ENCODE results near the gene METTL27. TPM values are rescaled to one million over a fixed set of nuclear protein-coding genes. Genes with fewer than 3 reads are reported as not detected.

Gene METTL27
- total and polyA plus RNA-seq, 2 of the 8 experiments (the other 6 are each of a cell fraction or from before 2014, with no cell fraction given), result 6.2 to 12.0 TPM

DNA sequence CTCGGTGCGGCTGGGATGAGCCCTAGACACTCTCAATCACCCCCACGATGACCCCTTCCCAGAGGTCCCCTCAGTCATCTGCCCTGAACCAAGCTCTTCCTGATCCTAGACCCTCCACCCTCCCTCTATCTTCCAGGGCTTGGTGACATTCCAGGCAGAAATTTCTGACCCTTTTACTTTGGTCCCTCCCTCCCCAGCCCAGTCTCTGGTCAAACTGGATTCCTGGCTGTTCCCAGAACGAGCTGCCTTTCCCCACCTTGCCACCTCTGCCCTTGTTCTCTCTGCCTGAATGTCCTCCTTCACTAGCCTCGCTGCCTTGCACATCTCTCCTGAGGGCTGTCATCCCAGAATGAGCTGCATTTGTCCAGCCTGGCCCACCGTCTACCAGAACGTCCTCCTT lies 12.8 kb downstream of the METTL27 start:
- H2BK20ac ChIP-seq (ENCODE audit: low read length), result peak overlapping the region; percentile 99
- peaks cover 5% of the 10 kb centered on the region; the same call in 1 of the 2 replicates for H3K79me1 ChIP-seq (ENCODE audit: low read depth, low read length)
- no peak overlapping the region for H3K56ac ChIP-seq (replicated peaks; ENCODE audit: insufficient read length, low read depth, low read length)
- peaks cover 22 to 56% (median 43%) of the 10 kb centered on the region in 4 experiments for H3K4me1 ChIP-seq (replicated peaks in 1 of 4; ENCODE audit: control insufficient read depth in 3 of 4, insufficient read depth in 4 of 4, low read length in 3 of 4)
- no peaks in the 10 kb centered on the region; a peak in 1 of 4 replicates for H3K79me2 ChIP-seq (ENCODE audit: control insufficient read depth in 1 of 2, insufficient read depth in 2 of 2, low read length in 2 of 2)
- WGBS, 2 experiments (ENCODE audit: extremely low coverage in 1 of 2, insufficient coverage in 1 of 2, insufficient read length in 1 of 2, insufficient replicate concordance in 2 of 2, low coverage in 1 of 2, low lambda C conversion rate in 2 of 2, missing lambda C conversion rate in 1 of 2), result 67% methylated on average over 7 of the region's 7 CpGs; no CpG with 5 or more reads in 1 of the 2 experiments
- peak overlapping the region; percentile 97 for H2BK12ac ChIP-seq (ENCODE audit: low read depth, low read length)
- H2BK120ac ChIP-seq (replicated peaks; ENCODE audit: low read depth, low read length), result peak overlapping the region; percentile 80
- peaks cover 17% of the 10 kb centered on the region; the same call in 1 of the 2 replicates for H3K23me2 ChIP-seq (ENCODE audit: low read depth, low read length)
- peak overlapping the region; percentile 84 for H2AK5ac ChIP-seq (ENCODE audit: low read depth, low read length)
- peak overlapping the region; percentile 81; the same call in 1 of the 2 replicates for H3K18ac ChIP-seq (ENCODE audit: extremely low read depth, low read length)
- H3K9ac ChIP-seq (replicated peaks in 1 of 4; ENCODE audit: extremely low read depth in 1 of 4, low read depth in 3 of 4, low read length in 3 of 4), result no peak overlapping the region
- FAIRE-seq (no peak), DNase-seq (ENCODE audit: low read depth in 1 of 2, low spot score in 2 of 2) (no peak)
- no peak overlapping the region for H4K5ac ChIP-seq (ENCODE audit: insufficient read length, low read depth, low read length)
- H2AFZ ChIP-seq (ENCODE audit: low read length), result no peak overlapping the region
- H3K36me3 ChIP-seq (ENCODE audit: control insufficient read depth in 2 of 4, insufficient read depth in 4 of 4, low read length in 3 of 4), result no peaks in the 10 kb centered on the region; a peak in 1 of 8 replicates
- H3K4me2 ChIP-seq (ENCODE audit: insufficient read depth in 1 of 2, low read depth in 2 of 2, low read length in 2 of 2), result peak overlapping the region; percentile 28 to 63; a peak in 2 of 4 replicates
- H4K20me1 ChIP-seq (replicated peaks in 1 of 2; ENCODE audit: control insufficient read depth in 1 of 2, insufficient read depth in 2 of 2, low read length in 2 of 2), result no peaks in the 10 kb centered on the region
- H3K23ac ChIP-seq (ENCODE audit: insufficient read length), result no peak overlapping the region
- H3K27me3 ChIP-seq (replicated peaks in 1 of 4; ENCODE audit: control insufficient read depth in 3 of 4, extremely low read depth in 1 of 4, insufficient read depth in 3 of 4, low read length in 3 of 4), result peaks cover 0 to 4% (median 0%) of the 10 kb centered on the region in 4 experiments; a peak in 2 of 7 replicates
- peak overlapping the region; percentile 79 for H2BK5ac ChIP-seq (ENCODE audit: low read depth, low read length)
- H2BK15ac ChIP-seq (ENCODE audit: low read length), result peak overlapping the region; percentile 98; the same call in 1 of the 2 replicates
- no peak overlapping the region for H3K27ac ChIP-seq (ENCODE audit: low read depth, low read length)
- peak overlapping the region; percentile 81 for H3K4ac ChIP-seq (replicated peaks; ENCODE audit: insufficient read length, low read depth, low read length)
- POLR2A ChIA-PET (ENCODE audit: partially characterized antibody), result interaction anchor here (0.6 to 6.8 kb wide), 8 partner anchors 8 to 307 kb away, joined by 3 to 96 read pairs (median 17); partner anchors contain the start of genes ABHD11, BAZ1B and METTL27
- H4K8ac ChIP-seq (ENCODE audit: extremely low read depth, insufficient read depth, low read length), result no peak overlapping the region
- H3K9me3 ChIP-seq (ENCODE audit: insufficient read depth in 2 of 2, low read depth in 1 of 2, low read length in 1 of 2), result peaks cover 2% of the 10 kb centered on the region in 2 experiments; a peak in 2 of 4 replicates
- CTCF ChIA-PET (ENCODE audit: partially characterized antibody), result interaction anchor here (0.6 to 5.5 kb wide), 10 partner anchors 10 to 101 kb away, joined by 3 to 65 read pairs (median 6); partner anchors contain the start of genes CLDN3 and METTL27
- H3K4me3 ChIP-seq (ENCODE audit: extremely low read depth in 1 of 4, insufficient read depth in 2 of 4, low read depth in 3 of 4, low read length in 4 of 4), result peak overlapping the region in 1 of 4 experiments; percentile 59; a peak in 2 of 8 replicates
- H4K91ac ChIP-seq (replicated peaks; ENCODE audit: insufficient read length, low read length), result peak overlapping the region; percentile 77
- H3K14ac ChIP-seq (ENCODE audit: insufficient read length), result no peak overlapping the region
- TF ChIP-seq SP2 (IDR thresholded peaks at IDR 0.05; ENCODE audit: low read length), result no peak
- no peak for TF ChIP-seq SP1 (IDR thresholded peaks at IDR 0.05; ENCODE audit: low read depth, low read length)
- peak; percentile 71; the same call in 1 of the 2 replicates for TF ChIP-seq TEAD4 (IDR thresholded peaks at IDR 0.05; ENCODE audit: low read depth, low read length)
- TF ChIP-seq SIX5 (IDR thresholded peaks at IDR 0.05; ENCODE audit: low read depth, low read length), result no peak
- TF ChIP-seq HDAC6 (IDR thresholded peaks at IDR 0.05; ENCODE audit: low read depth, low read length), result no peak
- no peak for TF ChIP-seq ATF2 (IDR thresholded peaks at IDR 0.05; ENCODE audit: low read length)
- no peak for TF ChIP-seq KDM4A (IDR thresholded peaks at IDR 0.05; ENCODE audit: low read depth, low read length, severe bottlenecking)
- TF ChIP-seq KDM5A (IDR thresholded peaks at IDR 0.05; ENCODE audit: low read length), result no peak
- no peak for TF ChIP-seq SRF (IDR thresholded peaks at IDR 0.05; ENCODE audit: low read depth, low read length)
- no peak for TF ChIP-seq BCL11A (IDR thresholded peaks at IDR 0.05; ENCODE audit: low read depth in 2 of 2, low read length in 2 of 2)
- TF ChIP-seq POLR2AphosphoS5 (IDR thresholded peaks at IDR 0.05; ENCODE audit: low read depth, low read length), result no peak; the same call in 1 of the 2 replicates
- TF ChIP-seq TBP (IDR thresholded peaks at IDR 0.05; ENCODE audit: low read depth, low read length), result no peak

Measured in H1 (cell line).